HG02642 (cell line): Measurements from ENCODE around the gene ZNF654.
"Not testable (repeated sequence)": the region's sequence is repeated elsewhere in the genome, so short reads cannot be mapped to it uniquely, and the experiment has no call there.

Source experiments
- ATAC-seq: cut with Tn5 transposase; IDR thresholded peaks from one replicate; pipeline ENCODE4 v1.9.1; 2021; ENCODE audit warnings: mild to moderate bottlenecking; ENCODE audit not compliant: unreplicated experiment, poor library complexity

Gene ZNF654

GRCh38 chr3:88133711-88134263 lies 74.7 kb downstream of the ZNF654 start:
- ATAC-seq = no peak

GRCh38 chr3:88137836-88138235 lies 78.8 kb downstream of the ZNF654 start:
- no peak for ATAC-seq

GRCh38 chr3:88141458-88142083 lies 82.5 kb downstream of the ZNF654 start:
- peak; percentile 5 for ATAC-seq

- peak; percentile 47 for ATAC-seq
Measured at GRCh38 chr3:88142094-88142624, 83.1 kb downstream of the ZNF654 start.

GRCh38 chr3:88147261-88147660 lies 88.2 kb downstream of the ZNF654 start:
- ATAC-seq = no peak

GRCh38 chr3:88148651-88149050 lies 89.6 kb downstream of the ZNF654 start:
- no peak for ATAC-seq

- peak; percentile 17 for ATAC-seq
Measured at GRCh38 chr3:88149101-88149508, 90.0 kb downstream of the ZNF654 start.

GRCh38 chr3:88149509-88150362 lies 90.7 kb downstream of the ZNF654 start, which contains the start of gene C3orf38:
C3orf38 (plus strand) TSS chr3:88149959; CDS start chr3:88150053, 94 bp downstream.
- peak; percentile 88 for ATAC-seq

GRCh38 chr3:88150371-88150770 lies 91.3 kb downstream of the ZNF654 start:
- peak; percentile 28 for ATAC-seq

GRCh38 chr3:88150806-88151205 lies 91.8 kb downstream of the ZNF654 start:
- ATAC-seq = no peak

GRCh38 chr3:88151358-88151757 lies 92.3 kb downstream of the ZNF654 start:
- no peak for ATAC-seq

- no peak for ATAC-seq
Measured at GRCh38 chr3:88152841-88153240, 93.8 kb downstream of the ZNF654 start.

- ATAC-seq = no peak
Measured at GRCh38 chr3:88166419-88166971, 107.4 kb downstream of the ZNF654 start.

GRCh38 chr3:88167173-88167572 lies 108.1 kb downstream of the ZNF654 start:
- ATAC-seq = no peak

- no peak for ATAC-seq
Measured at GRCh38 chr3:88167704-88168103, 108.6 kb downstream of the ZNF654 start.

- ATAC-seq = no peak
Measured at GRCh38 chr3:88168171-88168570, 109.1 kb downstream of the ZNF654 start.

- ATAC-seq = peak; percentile 74
Measured at GRCh38 chr3:88180398-88180999, 121.4 kb downstream of the ZNF654 start.

- ATAC-seq = not testable (repeated sequence)
Measured at GRCh38 chr3:88182165-88182918, 123.3 kb downstream of the ZNF654 start.

GRCh38 chr3:88188436-88188835 lies 129.4 kb downstream of the ZNF654 start:
- no peak for ATAC-seq
